HepG2 (cell line): ENCODE results near the gene PNRC1. TPM values are rescaled to one million over a fixed set of nuclear protein-coding genes. Genes with fewer than 3 reads are reported as not detected.

ENCODE experiments used
- ADNP ChIP-seq: sonication (generic); formaldehyde crosslinking; IDR thresholded peaks from 2 replicates; pipeline ENCODE4 v1.4.0; 2020; ENCODE audit warnings: missing genetic modification reagents
- AKNA ChIP-seq: sonication (generic); formaldehyde crosslinking; IDR thresholded peaks from 2 replicates; pipeline ENCODE4 v1.4.0; 2020; ENCODE audit warnings: missing genetic modification reagents, borderline replicate concordance
- HCFC1 ChIP-seq: fragments of 150-350 bp; IDR thresholded peaks from 2 replicates; pipeline ENCODE4 v1.6.1; 2014; ENCODE audit warnings: low read depth, low read length
- IRX3 ChIP-seq: sonication (generic); formaldehyde crosslinking; IDR thresholded peaks from 2 replicates; pipeline ENCODE4 v1.8.1; 2023; ENCODE audit warnings: mild to moderate bottlenecking, low read depth, missing genetic modification reagents, borderline replicate concordance
- KAT2B ChIP-seq: fragments of 150-350 bp; IDR thresholded peaks from 2 replicates; pipeline ENCODE4 v1.6.1; 2014; ENCODE audit warnings: low read depth, low read length, borderline replicate concordance
- KLF6 ChIP-seq: IDR thresholded peaks from 2 replicates; pipeline ENCODE4 v1.8.0; 2016; ENCODE audit warnings: missing biosample characterization, missing genetic modification reagents
- SKIL ChIP-seq: sonication (generic); formaldehyde crosslinking; IDR thresholded peaks from 2 replicates; pipeline ENCODE4 v1.8.0; 2022; ENCODE audit warnings: missing genetic modification reagents, mild to moderate bottlenecking, moderate library complexity, borderline replicate concordance
- SMARCC2 ChIP-seq: fragments of 450-650 bp; IDR thresholded peaks from 2 replicates; pipeline ENCODE4 v1.6.1; 2017; ENCODE audit warnings: antibody characterized with exemption, mild to moderate bottlenecking
- SNAPC5 ChIP-seq: sonication (generic); formaldehyde crosslinking; IDR thresholded peaks from 2 replicates; pipeline ENCODE4 v1.8.1; 2023; ENCODE audit warnings: mild to moderate bottlenecking, missing genetic modification reagents, borderline replicate concordance
- UBTF ChIP-seq: sonication (generic); formaldehyde crosslinking; IDR thresholded peaks from 2 replicates; pipeline ENCODE4 v1.4.0; 2020; ENCODE audit warnings: mild to moderate bottlenecking, missing genetic modification reagents
- ZGPAT ChIP-seq: IDR thresholded peaks from 2 replicates; pipeline ENCODE4 v1.6.1; 2016; ENCODE audit warnings: mild to moderate bottlenecking
- ZNF317 ChIP-seq: sonication (generic); formaldehyde crosslinking; IDR thresholded peaks from 2 replicates; pipeline ENCODE4 v1.5.0; 2020; ENCODE audit warnings: mild to moderate bottlenecking, missing genetic modification reagents
- ZNF326 ChIP-seq: sonication (generic); formaldehyde crosslinking; IDR thresholded peaks from 2 replicates; pipeline ENCODE4 v1.4.0; 2020; ENCODE audit warnings: missing genetic modification reagents, borderline replicate concordance
- ZNF839 ChIP-seq: sonication (generic); formaldehyde crosslinking; IDR thresholded peaks from 2 replicates; pipeline ENCODE4 v1.4.0; 2020; ENCODE audit warnings: missing genetic modification reagents, mild to moderate bottlenecking, borderline replicate concordance
- ZSCAN12 ChIP-seq: sonication (generic); formaldehyde crosslinking; IDR thresholded peaks from 2 replicates; pipeline ENCODE4 v1.9.0; 2021; ENCODE audit warnings: mild to moderate bottlenecking, missing genetic modification reagents
- ZSCAN21 ChIP-seq: sonication (generic); formaldehyde crosslinking; IDR thresholded peaks from 2 replicates; pipeline ENCODE4 v1.8.0; 2022; ENCODE audit warnings: mild to moderate bottlenecking, missing genetic modification reagents, moderate library complexity, borderline replicate concordance
- ZSCAN30 ChIP-seq: sonication (generic); formaldehyde crosslinking; IDR thresholded peaks from 2 replicates; pipeline ENCODE4 v1.5.0; 2020; ENCODE audit warnings: mild to moderate bottlenecking, missing genetic modification reagents
- polyA plus RNA-seq, 8 experiments: library from polyadenylated mRNA; depleted of rRNA in 3 of 8; stranded (reverse) in 7 of 8; unstranded in 1 of 8; fragments of >200 nt; fragmentation: Illumina TruSeq in 4 of 8; extraction: Trizol in 4 of 8; gene quantifications; 2 replicates each; pipeline versions ENCODE4 v1.2.1 to v1.2.3, GENCODE V29; 2011 to 2016; ENCODE audit warnings: low read depth in 4 of 8, missing spikeins in 1 of 8, mixed read lengths in 1 of 8; ENCODE audit not compliant: insufficient read depth in 1 of 8
- total RNA-seq, 5 experiments: library from RNA; depleted of rRNA; stranded (reverse); fragments of >200 nt; fragmentation: Illumina TruSeq; extraction: Trizol; gene quantifications; 2 replicates each; pipeline ENCODE4 v1.2.3, GENCODE V29; 2016; ENCODE audit warnings: low read depth in 1 of 5

PNRC1 gene
- total and polyA plus RNA-seq, 2 of the 13 experiments (the other 11 are each of a cell fraction or from before 2014, with no cell fraction given), result 17.6 to 36.0 TPM

- TF ChIP-seq UBTF (peak; percentile 54; the same call in 1 of the 2 replicates), ZGPAT (CRISPR knock-in tag) (peak; percentile 80; the same call in 1 of the 2 replicates), ZNF839 (CRISPR knock-in tag) (no peak), SKIL (0 out of 2 replicates have a peak, but pooled peaks have one; percentile 56), ZNF326 (CRISPR knock-in tag) (no peak), ZSCAN21 (peak; percentile 68; the same call in 1 of the 2 replicates), ZSCAN12 (CRISPR knock-in tag) (peak; percentile 82; the same call in 1 of the 2 replicates), ADNP (CRISPR knock-in tag) (no peak), IRX3 (CRISPR knock-in tag) (no peak), HCFC1 (no peak), SNAPC5 (no peak), ZNF317 (CRISPR knock-in tag) (no peak; the same call in 1 of the 2 replicates), AKNA (CRISPR knock-in tag) (no peak), KLF6 (peak; percentile 66; the same call in 1 of the 2 replicates), SMARCC2 (no peak), ZSCAN30 (CRISPR knock-in tag) (peak; percentile 23; the same call in 1 of the 2 replicates), KAT2B (no peak)
These were observed 1.1 kb downstream of the PNRC1 start (continued) for GRCh38 chr6:89081423-89082322.
